ENCODE results near the gene TJP3.

TJP3 gene

DNA sequence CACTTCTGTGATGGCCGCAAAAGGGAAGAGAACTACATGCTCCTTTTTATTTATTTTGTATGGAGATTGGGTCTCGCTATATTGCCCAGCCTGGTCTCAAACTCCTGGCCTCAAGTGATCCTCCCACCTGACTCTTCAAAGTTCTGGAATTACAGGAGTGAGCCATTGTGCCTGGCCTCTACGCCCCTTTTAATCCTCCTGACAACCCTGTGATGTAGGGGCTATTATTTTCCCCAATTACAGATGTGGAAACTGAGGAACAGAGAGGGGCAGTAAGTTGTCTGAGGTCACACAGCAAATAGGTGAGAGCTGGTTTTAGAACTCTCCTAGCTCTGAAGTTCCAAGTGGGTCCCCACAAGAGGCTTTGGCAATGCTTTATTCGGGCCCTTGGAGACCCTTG, 11.7 kb downstream of the TJP3 start:
- DNase-seq (ENCODE audit: low read depth), result no peak
- no peak for TF ChIP-seq CTCF (conservative IDR thresholded peaks at IDR 0.05; ENCODE audit: control insufficient read depth, insufficient read depth, low read depth, low read length)
- no peak overlapping the region for H3K4me3 ChIP-seq (ENCODE audit: control insufficient read depth, low read depth, low read length)

GRCh38 chr19:3720349-3720917, 12.2 kb downstream of the TJP3 start:
- no peak for TF ChIP-seq CTCF (conservative IDR thresholded peaks at IDR 0.05; ENCODE audit: control insufficient read depth, insufficient read depth, low read depth, low read length)
- H3K4me3 ChIP-seq (ENCODE audit: control insufficient read depth, low read depth, low read length), result no peak overlapping the region
- no peak for DNase-seq (ENCODE audit: low read depth)

- no peak for TF ChIP-seq CTCF (conservative IDR thresholded peaks at IDR 0.05; ENCODE audit: control insufficient read depth, insufficient read depth, low read depth, low read length)
- no peak overlapping the region for H3K4me3 ChIP-seq (ENCODE audit: control insufficient read depth, low read depth, low read length)
- peak; percentile 69 for DNase-seq (ENCODE audit: low read depth)
Observed at GRCh38 chr19:3721131-3721886, 13.1 kb downstream of the TJP3 start.

- H3K4me3 ChIP-seq (ENCODE audit: control insufficient read depth, low read depth, low read length), result no peak overlapping the region
- no peak for DNase-seq (ENCODE audit: low read depth)
- TF ChIP-seq CTCF (conservative IDR thresholded peaks at IDR 0.05; ENCODE audit: control insufficient read depth, insufficient read depth, low read depth, low read length), result no peak
Observed at GRCh38 chr19:3721887-3722442, 13.8 kb downstream of the TJP3 start.

DNA sequence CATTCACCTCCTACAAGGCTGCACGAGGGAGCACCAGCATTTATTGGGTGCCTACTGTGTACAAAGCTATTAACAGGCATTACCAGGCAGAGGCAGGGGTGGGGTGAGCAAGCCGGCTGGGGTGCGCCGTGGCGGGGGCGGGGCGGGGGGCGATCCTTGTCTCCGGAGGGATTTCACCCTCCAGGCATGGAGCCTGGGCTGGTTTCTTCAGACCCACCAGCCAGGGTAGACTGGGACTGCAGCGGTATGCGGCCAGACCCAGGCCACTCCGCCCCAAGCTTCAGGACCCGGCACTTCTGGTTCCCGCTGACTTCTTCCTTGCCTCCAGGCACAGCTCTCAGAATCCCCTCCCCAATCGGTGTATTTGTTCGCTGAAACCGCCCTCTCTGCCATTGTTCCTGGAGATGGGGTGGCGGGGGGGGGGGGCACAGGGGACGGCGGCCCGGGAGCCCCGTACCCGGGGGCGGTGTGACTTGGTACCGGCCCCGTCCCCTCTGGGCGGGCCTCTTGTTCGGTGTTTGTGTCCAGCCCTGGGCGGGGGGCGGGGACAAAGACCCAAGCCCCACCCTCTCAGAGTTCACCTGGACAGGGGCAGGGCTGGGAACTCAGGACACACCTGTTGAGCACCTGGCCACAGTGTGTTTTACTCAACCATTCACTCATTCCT, 14.4 kb downstream of the TJP3 start:
- H3K4me3 ChIP-seq (ENCODE audit: control insufficient read depth, low read depth, low read length), result no peak overlapping the region
- no peak for TF ChIP-seq CTCF (conservative IDR thresholded peaks at IDR 0.05; ENCODE audit: control insufficient read depth, insufficient read depth, low read depth, low read length)
- DNase-seq (ENCODE audit: low read depth), result no peak

DNA sequence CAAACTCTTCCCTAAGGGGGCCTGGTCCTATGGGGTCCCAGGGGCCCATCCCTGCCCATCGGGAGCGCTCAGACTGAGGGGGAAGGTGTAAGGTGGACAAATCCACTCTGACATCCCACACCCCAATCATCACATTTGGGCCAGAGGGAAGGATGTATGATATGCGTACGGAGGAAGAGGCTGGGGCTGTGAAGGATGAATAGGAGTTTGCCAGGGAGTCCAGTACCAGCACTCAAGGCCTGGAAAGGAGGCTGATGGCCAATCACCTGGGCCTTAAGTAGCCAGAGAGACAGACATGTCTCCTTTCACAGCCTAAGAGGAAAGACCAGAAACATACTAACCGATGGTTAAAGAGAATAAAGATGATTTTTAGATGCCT, 14.9 kb downstream of the TJP3 start:
- no peak for DNase-seq (ENCODE audit: low read depth)
- H3K4me3 ChIP-seq (ENCODE audit: control insufficient read depth, low read depth, low read length), result no peak overlapping the region
- no peak for TF ChIP-seq CTCF (conservative IDR thresholded peaks at IDR 0.05; ENCODE audit: control insufficient read depth, insufficient read depth, low read depth, low read length)
